ENCODE measurements around the gene ENOX2.

The ENOX2 gene

GRCh38 chrX:130705591-130705990, 197.4 kb downstream of the ENOX2 start:
- H3K4me3 ChIP-seq (ENCODE audit: low read depth, low read length) = no peak overlapping the region
- TF ChIP-seq CTCF (IDR thresholded peaks at IDR 0.05; ENCODE audit: control insufficient read depth, extremely low read depth, insufficient read depth) = no peak
- no peak for DNase-seq (ENCODE audit: low read depth)

- H3K4me3 ChIP-seq (ENCODE audit: low read depth, low read length) = no peak overlapping the region
- no peak for DNase-seq (ENCODE audit: low read depth)
- no peak for TF ChIP-seq CTCF (IDR thresholded peaks at IDR 0.05; ENCODE audit: control insufficient read depth, extremely low read depth, insufficient read depth)
Measured at GRCh38 chrX:130704053-130705038, 198.7 kb downstream of the ENOX2 start.

- TF ChIP-seq CTCF (IDR thresholded peaks at IDR 0.05; ENCODE audit: control insufficient read depth, extremely low read depth, insufficient read depth) = no peak
- DNase-seq (ENCODE audit: low read depth) = no peak
- no peak overlapping the region for H3K4me3 ChIP-seq (ENCODE audit: low read depth, low read length)
Measured at GRCh38 chrX:130702867-130703707, 199.9 kb downstream of the ENOX2 start.

- no peak overlapping the region for H3K4me3 ChIP-seq (ENCODE audit: low read depth, low read length)
- DNase-seq (ENCODE audit: low read depth) = no peak
- TF ChIP-seq CTCF (IDR thresholded peaks at IDR 0.05; ENCODE audit: control insufficient read depth, extremely low read depth, insufficient read depth) = no peak
Measured at GRCh38 chrX:130700629-130701028, 202.4 kb downstream of the ENOX2 start.

- H3K4me3 ChIP-seq (ENCODE audit: low read depth, low read length) = no peak overlapping the region
- no peak for DNase-seq (ENCODE audit: low read depth)
- TF ChIP-seq CTCF (IDR thresholded peaks at IDR 0.05; ENCODE audit: control insufficient read depth, extremely low read depth, insufficient read depth) = no peak
Measured at GRCh38 chrX:130699618-130700017, 203.4 kb downstream of the ENOX2 start.

GRCh38 chrX:130696542-130696941, 206.5 kb downstream of the ENOX2 start:
- no peak overlapping the region for H3K4me3 ChIP-seq (ENCODE audit: low read depth, low read length)
- TF ChIP-seq CTCF (IDR thresholded peaks at IDR 0.05; ENCODE audit: control insufficient read depth, extremely low read depth, insufficient read depth) = no peak
- DNase-seq (ENCODE audit: low read depth) = no peak
